T-helper 22 cell (primary cell): ENCODE data around the gene JCAD.

Experiments
- DNase-seq: peaks from one replicate; pipeline ENCODE4 v3.0.0-alpha.2; 2020; ENCODE audit warnings: low read depth

JCAD gene

GRCh38 chr10:30046476-30046875 lies 12.9 kb downstream of the JCAD start:
- DNase-seq = no peak

GRCh38 chr10:30045961-30046360 lies 13.4 kb downstream of the JCAD start:
- DNase-seq = no peak

DNA sequence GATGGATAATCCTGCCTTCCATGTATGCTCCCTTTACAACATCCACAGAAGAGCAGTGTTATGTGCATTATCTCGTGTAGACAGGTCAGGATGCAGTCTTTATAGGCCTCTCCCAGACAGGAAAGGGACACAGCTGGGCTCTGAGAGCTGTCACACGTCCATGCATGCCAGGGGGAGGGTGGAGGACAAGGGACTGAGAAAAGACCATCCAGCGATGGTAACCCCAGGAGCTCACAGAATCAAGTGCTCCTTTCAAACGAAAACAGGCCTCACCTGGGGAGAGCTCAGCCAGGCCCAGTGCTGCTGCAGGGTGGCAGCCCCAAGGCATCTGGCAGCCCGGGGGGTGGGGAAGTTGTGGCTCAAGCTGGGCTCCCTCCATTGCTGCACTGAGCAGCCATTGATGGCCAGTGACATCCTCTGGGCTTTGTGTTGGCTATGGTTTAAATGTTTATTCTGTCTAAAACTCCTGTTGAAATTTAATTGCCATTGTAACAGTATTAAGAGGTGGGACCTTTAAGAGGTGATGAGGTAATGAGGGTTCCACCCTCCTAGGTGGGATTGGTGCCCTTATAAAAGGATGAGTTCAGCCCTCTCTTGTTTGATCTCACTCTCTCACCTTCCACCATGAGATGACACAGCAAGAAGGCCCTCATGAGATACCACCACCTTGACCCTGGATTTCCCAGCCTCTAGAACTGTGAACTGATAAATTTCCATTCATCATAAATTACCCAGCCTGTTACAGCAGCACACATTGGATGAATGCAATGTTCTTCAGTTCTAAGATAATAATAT lies 15.7 kb downstream of the JCAD start:
- DNase-seq = no peak

DNA sequence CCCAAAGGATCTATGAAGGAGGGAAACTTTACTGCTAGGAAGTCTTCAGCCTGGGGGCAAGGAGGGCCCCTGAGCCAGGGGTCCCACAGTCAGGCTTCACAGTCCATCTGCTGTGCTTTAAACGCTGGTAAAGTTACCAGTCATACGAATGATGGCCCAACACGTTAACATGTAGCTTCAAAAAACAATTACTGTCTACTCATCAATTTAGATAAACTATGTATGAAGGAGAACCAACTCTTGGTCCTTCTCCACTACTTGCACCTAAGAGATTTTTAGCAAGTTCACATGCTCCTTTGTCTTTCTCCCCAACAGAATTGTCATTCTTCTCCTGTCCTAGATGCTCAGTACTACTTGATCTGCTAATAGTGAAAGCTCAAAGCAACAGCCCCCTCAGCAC lies 16.6 kb downstream of the JCAD start:
- DNase-seq = no peak

- DNase-seq = no peak
Observed at GRCh38 chr10:30041196-30042105, 17.9 kb downstream of the JCAD start.

- DNase-seq = no peak
Observed at GRCh38 chr10:30040597-30040996, 18.8 kb downstream of the JCAD start.

GRCh38 chr10:30039988-30040387 lies 19.4 kb downstream of the JCAD start:
- DNase-seq = no peak

DNA sequence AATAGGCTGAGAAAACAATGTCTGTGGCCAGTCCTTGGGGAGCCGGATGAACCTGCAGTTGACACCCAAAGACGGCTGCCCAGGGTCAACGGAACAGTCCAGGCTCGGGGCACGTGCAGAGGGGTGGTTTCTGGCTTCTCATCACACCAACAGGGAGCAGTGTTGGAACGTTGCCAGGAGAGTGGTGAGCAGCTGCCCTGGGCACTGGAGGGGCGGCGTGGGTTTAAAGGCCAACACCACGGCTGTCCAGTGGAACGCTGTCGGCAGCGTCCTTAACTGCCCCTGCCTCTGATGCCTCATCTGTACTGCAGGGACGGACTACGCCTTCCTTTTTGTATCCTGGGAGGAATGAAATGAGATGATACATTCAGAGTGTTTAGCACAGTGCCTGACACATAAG lies 19.8 kb downstream of the JCAD start:
- DNase-seq = no peak

- no peak for DNase-seq
Observed at GRCh38 chr10:30038781-30039536, 20.4 kb downstream of the JCAD start.

GRCh38 chr10:30037620-30038336 lies 21.6 kb downstream of the JCAD start:
- DNase-seq = no peak

DNA sequence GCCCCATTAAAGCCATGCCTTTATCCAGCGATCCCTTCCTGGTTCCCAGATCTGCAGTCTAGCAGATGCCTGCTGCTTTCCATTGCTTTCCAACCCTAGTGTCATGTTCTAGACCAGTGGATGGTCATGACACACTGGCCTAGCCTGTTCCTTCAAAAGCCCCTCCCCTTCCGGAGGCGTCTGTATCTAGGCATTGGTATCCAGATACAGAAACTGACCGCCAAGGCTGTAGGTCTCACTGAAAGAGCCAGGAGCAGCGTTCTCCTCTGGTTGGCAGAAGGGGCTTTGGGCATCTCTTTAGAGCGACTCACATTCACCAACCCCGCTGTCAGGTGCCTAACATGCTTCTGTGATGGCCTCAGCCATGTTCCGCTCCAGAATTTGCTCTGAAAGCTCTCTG lies 22.6 kb downstream of the JCAD start:
- no peak for DNase-seq

- no peak for DNase-seq
Observed at GRCh38 chr10:30036341-30036740, 23.0 kb downstream of the JCAD start.

- DNase-seq = no peak
Observed at GRCh38 chr10:30034433-30035137, 24.8 kb downstream of the JCAD start.

DNA sequence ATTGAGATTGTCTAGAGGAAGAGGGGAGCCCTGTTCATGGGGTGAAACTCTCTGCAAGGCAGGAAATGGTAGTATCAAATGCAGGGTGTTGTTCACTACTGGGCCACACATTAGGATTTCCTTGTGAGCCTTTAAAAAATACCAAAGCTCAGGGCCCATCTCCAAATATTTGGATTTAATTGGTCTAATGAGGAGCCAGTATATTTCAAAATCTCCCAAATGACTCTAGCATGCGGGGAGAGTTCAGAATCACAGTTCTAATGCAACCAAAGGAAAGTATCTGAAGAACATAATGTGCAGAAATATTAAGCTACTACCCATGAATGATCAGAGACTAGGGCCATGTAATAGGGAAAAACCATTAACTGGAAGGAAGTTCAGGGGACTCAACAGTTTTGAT lies 27.3 kb downstream of the JCAD start:
- DNase-seq = no peak

- DNase-seq = no peak
Observed at GRCh38 chr10:30029872-30030256, 29.5 kb downstream of the JCAD start.

- DNase-seq = no peak
Observed at GRCh38 chr10:30029164-30029871, 30.1 kb downstream of the JCAD start.

DNA sequence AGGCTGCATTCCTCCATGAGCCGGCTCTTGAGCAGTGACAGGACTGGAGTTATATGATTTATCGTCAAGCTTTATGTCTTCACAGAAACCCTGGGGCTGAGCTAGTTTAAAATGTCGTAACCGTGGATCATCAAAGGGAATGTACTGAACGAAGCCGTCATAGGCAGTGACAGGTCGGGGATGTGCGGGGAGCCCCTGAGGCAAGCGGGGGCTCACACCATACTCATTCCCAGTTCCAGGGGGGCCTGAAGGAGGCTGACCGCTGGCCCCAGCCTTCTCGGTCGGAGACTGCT lies 30.7 kb downstream of the JCAD start:
- DNase-seq = no peak

DNA sequence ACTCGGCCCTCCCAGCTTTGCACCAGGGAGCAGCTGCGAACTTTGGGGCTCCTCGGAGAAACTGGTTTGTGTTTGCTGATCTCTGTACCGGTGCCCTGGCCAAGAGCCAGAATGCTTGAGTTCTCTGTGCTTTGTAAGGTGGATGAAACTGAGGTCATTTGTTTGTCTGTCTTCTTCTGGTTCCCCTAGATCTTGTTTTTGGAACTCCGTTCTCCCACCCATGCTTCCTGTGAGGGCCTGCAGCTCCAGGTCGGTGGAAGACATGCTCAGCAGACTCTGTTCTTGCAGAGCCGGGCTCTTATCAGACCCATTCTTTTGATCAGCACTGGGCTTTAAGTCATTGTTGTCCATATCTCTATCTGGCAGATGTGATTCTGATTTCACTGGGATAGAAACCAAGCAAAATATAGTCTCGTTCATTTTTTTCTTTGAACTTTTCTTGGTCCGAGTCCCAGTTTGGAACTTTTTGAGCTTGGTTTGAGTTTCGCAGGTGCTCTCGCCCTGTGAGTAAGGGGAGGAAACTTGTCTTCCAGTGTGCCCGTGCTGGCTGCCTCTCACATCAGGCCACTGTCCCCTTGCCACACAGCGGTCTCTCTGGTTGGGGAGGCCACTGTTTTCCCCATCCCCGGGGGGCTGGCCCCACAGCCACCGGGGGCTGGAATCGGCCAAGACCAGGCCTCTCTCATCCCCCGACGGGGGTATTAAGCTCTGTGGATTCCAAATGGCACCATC lies 31.2 kb downstream of the JCAD start:
- no peak for DNase-seq

DNA sequence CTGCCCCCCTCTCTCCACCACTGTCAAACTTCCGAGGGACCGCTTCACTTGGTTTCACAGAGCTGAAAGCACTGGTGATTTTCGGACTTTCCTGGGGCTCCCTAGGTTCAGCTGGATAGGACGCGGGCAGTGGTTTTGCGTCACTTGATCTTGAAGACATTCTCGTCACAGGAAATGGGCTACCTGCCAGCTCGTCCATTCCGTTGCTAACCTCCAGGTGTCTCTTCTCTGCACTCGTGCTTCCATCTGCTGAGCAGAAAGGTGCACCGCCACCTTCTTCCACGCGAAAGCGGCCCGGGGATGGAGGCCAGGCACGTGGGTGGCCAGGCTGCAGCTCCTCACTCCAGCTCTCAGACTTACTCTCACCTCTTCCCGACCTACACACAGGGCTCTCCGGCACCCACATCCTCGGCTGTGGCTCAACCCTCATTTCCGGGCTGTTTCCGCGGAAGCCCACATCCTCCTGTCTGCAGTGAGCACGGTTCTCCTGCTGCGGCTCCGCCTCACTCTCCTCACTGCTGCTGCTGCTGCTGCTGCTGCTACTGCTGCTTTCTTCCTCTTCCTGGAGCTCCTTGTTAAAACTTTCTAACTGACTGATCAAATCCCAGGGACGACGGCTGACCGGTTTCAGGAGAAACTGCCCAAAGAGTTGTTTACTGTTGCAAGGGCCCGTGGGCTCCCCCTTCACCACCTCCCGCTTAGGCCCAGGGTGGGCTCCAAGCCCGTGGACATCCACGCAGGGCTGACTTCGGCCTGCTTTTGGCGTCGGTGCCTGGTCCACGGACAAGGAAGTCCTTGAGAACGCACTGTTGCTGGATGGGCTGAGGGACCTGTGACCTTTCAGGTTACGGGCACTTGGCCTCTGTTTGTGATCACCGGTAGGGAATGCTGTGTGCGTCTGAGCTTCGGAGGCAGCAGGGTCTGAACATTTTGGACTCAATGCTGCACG lies 32.1 kb downstream of the JCAD start:
- peak; percentile 80 for DNase-seq
